ENCODE results near the gene RCOR1.

GRCh38 chr14:102738373-102739189 lies 146.1 kb downstream of the RCOR1 start:
- TF ChIP-seq CTCF (optimal IDR thresholded peaks at IDR 0.05 in 1 of 3, IDR thresholded peaks at IDR 0.05 in 1 of 3, conservative IDR thresholded peaks at IDR 0.05 in 1 of 3; ENCODE audit: extremely low read depth in 1 of 3, insufficient read depth in 2 of 3, low read length in 3 of 3): no peak
- no peak for TF ChIP-seq EZH2 (IDR thresholded peaks at IDR 0.05; ENCODE audit: low read length)

Measured in keratinocyte (primary cell).